Kidney epithelial cell (primary cell): ENCODE results near the gene CCS. TPM values are rescaled to one million over a fixed set of nuclear protein-coding genes. Genes with fewer than 3 reads are reported as not detected.

Source experiments
- DNase-seq: peaks from one replicate; pipeline ENCODE4 v3.0.0-alpha.2; 2010; ENCODE audit warnings: low read depth
- H3K27me3 ChIP-seq: 2 replicates; pipeline ENCODE4 v1.6.0; 2011; ENCODE audit warnings: low read length; ENCODE audit not compliant: control insufficient read depth, insufficient read depth
- H3K36me3 ChIP-seq: 2 replicates; pipeline ENCODE4 v1.5.1; 2011; ENCODE audit warnings: low read length; ENCODE audit not compliant: control insufficient read depth, insufficient read depth
- H3K4me3 ChIP-seq: 2 replicates; pipeline ENCODE4 v1.5.1; 2011; ENCODE audit warnings: low read depth, mild to moderate bottlenecking, control low read depth, low read length
- CTCF ChIP-seq: IDR thresholded peaks from 2 replicates; pipeline ENCODE4 v1.5.1; 2011; ENCODE audit warnings: mild to moderate bottlenecking, moderate library complexity, low read length, control low read depth, inconsistent platforms; ENCODE audit not compliant: insufficient read depth, poor library complexity, severe bottlenecking
- total RNA-seq: library from RNA; depleted of rRNA; stranded (reverse); fragments of >200 nt; gene quantifications from 2 replicates; pipeline ENCODE4 v1.2.3, GENCODE V29; 2015

The CCS gene
- total RNA-seq, 1 donor from 2014 or later: 20.6 TPM

GRCh38 chr11:66641834-66642233 is 48.8 kb downstream of the CCS start:
- no peak for DNase-seq
- peaks cover 3% of the 10 kb centered on the region for H3K36me3 ChIP-seq
- no peaks in the 10 kb centered on the region for H3K27me3 ChIP-seq
- H3K4me3 ChIP-seq: peak overlapping the region; percentile 20
- no peak for TF ChIP-seq CTCF

DNA sequence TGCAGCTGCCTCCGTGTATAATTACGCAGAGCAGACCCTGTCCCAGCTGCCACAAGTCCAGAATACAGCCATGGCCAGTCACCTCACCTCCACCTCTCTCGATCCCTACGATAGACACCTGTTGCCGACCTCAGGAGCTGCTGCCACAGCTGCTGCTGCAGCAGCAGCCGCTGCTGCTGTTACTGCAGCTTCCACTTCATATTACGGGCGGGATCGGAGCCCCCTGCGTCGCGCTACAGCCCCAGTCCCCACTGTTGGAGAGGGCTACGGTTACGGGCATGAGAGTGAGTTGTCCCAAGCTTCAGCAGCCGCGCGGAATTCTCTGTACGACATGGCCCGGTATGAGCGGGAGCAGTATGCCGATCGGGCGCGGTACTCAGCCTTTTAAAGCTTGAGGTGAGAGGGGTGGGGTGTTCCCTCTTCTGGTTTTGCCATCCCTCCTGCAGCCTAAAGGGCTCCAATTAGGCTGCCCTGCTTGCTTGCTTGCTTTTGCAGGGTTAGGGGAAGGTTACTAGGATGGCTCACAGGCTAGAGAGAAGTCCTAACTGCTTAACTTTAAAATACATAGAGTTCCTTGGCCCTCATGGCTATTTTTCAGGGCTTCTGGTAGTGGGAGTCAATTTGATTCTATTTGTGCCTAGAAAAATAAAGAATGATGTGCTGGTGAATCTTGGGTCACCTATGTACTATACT is 50.9 kb downstream of the CCS start:
- DNase-seq: no peak
- no peaks in the 10 kb centered on the region for H3K27me3 ChIP-seq
- peaks cover 3% of the 10 kb centered on the region for H3K36me3 ChIP-seq
- TF ChIP-seq CTCF: no peak
- H3K4me3 ChIP-seq: peak overlapping the region; percentile 30

DNA sequence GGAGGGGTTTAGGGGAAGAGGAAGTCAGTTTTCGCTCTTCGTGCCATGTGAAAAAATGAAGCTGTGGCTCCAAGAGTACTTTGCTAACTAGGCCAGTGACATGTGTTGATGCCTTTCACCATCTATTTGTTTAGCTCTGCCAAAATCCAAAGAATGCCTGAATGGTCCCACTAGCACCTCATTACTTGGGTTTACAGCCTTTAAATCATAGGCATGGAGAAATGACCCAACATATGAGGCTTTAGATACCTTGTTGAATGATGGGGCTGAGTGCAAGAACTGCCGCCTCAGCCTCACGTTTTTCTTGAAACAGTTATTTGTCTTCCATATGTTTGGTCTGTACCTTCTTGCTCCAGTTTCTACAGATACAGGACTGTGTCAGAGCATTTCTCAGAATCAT is 53.8 kb downstream of the CCS start:
- Histone ChIP-seq H3K27me3 (no peaks in the 10 kb centered on the region), H3K36me3 (peaks cover 3% of the 10 kb centered on the region), H3K4me3 (no peak overlapping the region)
- TF ChIP-seq CTCF: no peak
- no peak for DNase-seq

- Histone ChIP-seq H3K36me3 (peaks cover 1% of the 10 kb centered on the region), H3K4me3 (no peak overlapping the region), H3K27me3 (no peaks in the 10 kb centered on the region)
- TF ChIP-seq CTCF: no peak
- DNase-seq: no peak
Measured at GRCh38 chr11:66649903-66650302, 56.9 kb downstream of the CCS start.

GRCh38 chr11:66651016-66651415 is 58.0 kb downstream of the CCS start:
- Histone ChIP-seq H3K27me3 (no peaks in the 10 kb centered on the region), H3K4me3 (no peak overlapping the region), H3K36me3 (peaks cover 1% of the 10 kb centered on the region)
- no peak for DNase-seq
- no peak for TF ChIP-seq CTCF

GRCh38 chr11:66652651-66653050 is 59.7 kb downstream of the CCS start:
- no peaks in the 10 kb centered on the region for H3K27me3 ChIP-seq
- no peak for DNase-seq
- H3K36me3 ChIP-seq: no peaks in the 10 kb centered on the region
- no peak for TF ChIP-seq CTCF
- H3K4me3 ChIP-seq: no peak overlapping the region
